Esophagus muscularis mucosa (tissue), 4 donors: ENCODE measurements around the gene CHMP1A. TPM values are rescaled to one million over a fixed set of nuclear protein-coding genes. Genes with fewer than 3 reads are reported as not detected.

Experiments
- DNase-seq: peaks from one replicate; pipeline ENCODE4 v3.0.0-alpha.2; 2017; ENCODE audit errors: extremely low spot score
- H3K27ac ChIP-seq, 4 donors: fragments of 200-600 bp; sonication (generic); replicated peaks in 1 of 4; 1 replicate in 3 of 4; 2 replicates in 1 of 4; pipeline ENCODE4 v1.5.1; 2016 to 2019; ENCODE audit warnings: mild to moderate bottlenecking in 1 of 4
- H3K27me3 ChIP-seq, 4 donors: fragments of 200-600 bp; sonication (generic); one replicate each; pipeline versions ENCODE4 v1.5.1 to v1.6.0; 2016 to 2019
- H3K36me3 ChIP-seq, 4 donors: fragments of 200-600 bp; sonication (generic); one replicate each; pipeline ENCODE4 v1.5.1; 2016 to 2019
- H3K4me1 ChIP-seq, 4 donors: fragments of 200-600 bp; sonication (generic); one replicate each; pipeline ENCODE4 v1.5.1; 2016 to 2019
- H3K4me3 ChIP-seq, 4 donors: fragments of 200-600 bp; sonication (generic); 1 replicate in 2 of 4; 2 replicates in 2 of 4; pipeline ENCODE4 v1.5.1; 2016 to 2019; ENCODE audit warnings: mild to moderate bottlenecking in 4 of 4, moderate library complexity in 1 of 4
- H3K9me3 ChIP-seq, 4 donors: fragments of 200-600 bp; sonication (generic); 1 replicate in 3 of 4; 2 replicates in 1 of 4; pipeline ENCODE4 v1.5.1; 2016 to 2019
- EP300 ChIP-seq: sonication (generic); formaldehyde crosslinking; IDR thresholded peaks from one replicate; pipeline ENCODE4 v1.6.1; 2017; ENCODE audit warnings: antibody characterized with exemption
- POLR2A ChIP-seq: fragments of 450-650 bp; IDR thresholded peaks from one replicate; pipeline ENCODE4 v1.6.1; 2017; ENCODE audit warnings: antibody characterized with exemption, moderate library complexity, mild to moderate bottlenecking, low read depth
- POLR2AphosphoS5 ChIP-seq, 2 donors: sonication (generic); formaldehyde crosslinking; IDR thresholded peaks; one replicate each; pipeline ENCODE4 v1.6.1; 2017; ENCODE audit warnings: antibody characterized with exemption in 2 of 2
- WGBS: methylation state at CpG from one replicate; pipeline ENCODE4 v1.1.5; 2018; 5-methylcytosine and 5-hydroxymethylcytosine counted together
- intact Hi-C: fragments of 100-400 bp; cut with DNase I; formaldehyde crosslinking; loops from one replicate; pipeline ENCODE4 v1.15.1; 2023
- total RNA-seq, 4 donors: library from RNA; depleted of rRNA; stranded (reverse); fragments of >200 nt; gene quantifications; one replicate each; pipeline versions ENCODE4 v1.1.0 to v1.2.1, GENCODE V29; 2016
- TF ChIP-seq, protein P1 (sequence below), 3 experiments: fragments of 200-600 bp in 2 of 3; fragments of 450-650 bp in 1 of 3; sonication (generic) in 2 of 3; IDR thresholded peaks; one replicate each; pipeline ENCODE4 v1.5.1; 2017 to 2019; ENCODE audit warnings: antibody characterized with exemption in 3 of 3, mild to moderate bottlenecking in 2 of 3, moderate library complexity in 1 of 3

Gene CHMP1A
- total RNA-seq, 4 donors from 2014 or later, result 71.8 to 117 (median 87.8) TPM

DNA sequence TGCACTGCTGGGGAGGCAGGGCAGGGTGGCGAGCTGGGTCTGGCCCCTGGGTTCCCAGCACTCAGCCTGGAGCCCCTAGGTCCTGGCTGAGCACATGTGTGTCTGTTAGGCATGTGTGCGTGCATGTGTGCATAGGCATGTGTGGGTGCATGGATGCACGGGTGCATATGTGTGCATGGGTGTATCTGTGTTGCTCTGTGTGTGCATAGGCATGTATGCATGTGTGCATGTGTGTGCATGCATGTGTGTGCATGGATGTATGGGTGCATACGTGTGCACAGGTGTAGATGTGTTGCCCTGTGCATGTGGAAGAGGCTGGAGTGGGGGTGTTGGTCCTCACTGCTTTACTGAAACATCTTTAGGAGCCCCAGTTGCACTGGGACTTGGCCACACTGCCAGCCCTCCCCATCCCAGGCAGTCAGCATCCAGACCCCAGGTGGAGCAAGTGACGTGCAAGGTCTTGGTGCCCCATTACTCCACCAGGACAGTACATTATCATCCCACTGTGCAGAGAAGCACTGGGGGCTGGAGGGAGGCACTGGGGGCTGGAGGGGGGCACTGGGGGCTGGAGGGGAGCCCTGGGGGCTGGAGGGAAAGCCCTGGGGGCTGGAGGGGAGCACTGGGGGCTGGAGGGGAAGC, 54.4 kb downstream of the CHMP1A start:
- intact Hi-C loops, result no loop called here
- Histone ChIP-seq H3K4me3 (no peak overlapping the region), H3K36me3 (no peaks in the 10 kb centered on the region), H3K4me1 (peaks cover 3 to 14% (median 11%) of the 10 kb centered on the region in 4 donors), H3K9me3 (no peaks in the 10 kb centered on the region), H3K27me3 (peaks cover 0 to 49% (median 0%) of the 10 kb centered on the region in 4 donors), H3K27ac (no peak overlapping the region)
- DNase-seq, result no peak
- TF ChIP-seq, protein P1, sequence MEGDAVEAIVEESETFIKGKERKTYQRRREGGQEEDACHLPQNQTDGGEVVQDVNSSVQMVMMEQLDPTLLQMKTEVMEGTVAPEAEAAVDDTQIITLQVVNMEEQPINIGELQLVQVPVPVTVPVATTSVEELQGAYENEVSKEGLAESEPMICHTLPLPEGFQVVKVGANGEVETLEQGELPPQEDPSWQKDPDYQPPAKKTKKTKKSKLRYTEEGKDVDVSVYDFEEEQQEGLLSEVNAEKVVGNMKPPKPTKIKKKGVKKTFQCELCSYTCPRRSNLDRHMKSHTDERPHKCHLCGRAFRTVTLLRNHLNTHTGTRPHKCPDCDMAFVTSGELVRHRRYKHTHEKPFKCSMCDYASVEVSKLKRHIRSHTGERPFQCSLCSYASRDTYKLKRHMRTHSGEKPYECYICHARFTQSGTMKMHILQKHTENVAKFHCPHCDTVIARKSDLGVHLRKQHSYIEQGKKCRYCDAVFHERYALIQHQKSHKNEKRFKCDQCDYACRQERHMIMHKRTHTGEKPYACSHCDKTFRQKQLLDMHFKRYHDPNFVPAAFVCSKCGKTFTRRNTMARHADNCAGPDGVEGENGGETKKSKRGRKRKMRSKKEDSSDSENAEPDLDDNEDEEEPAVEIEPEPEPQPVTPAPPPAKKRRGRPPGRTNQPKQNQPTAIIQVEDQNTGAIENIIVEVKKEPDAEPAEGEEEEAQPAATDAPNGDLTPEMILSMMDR (IDR thresholded peaks at IDR 0.05), result no peak
- TF ChIP-seq POLR2A, result no peak
- no peak for TF ChIP-seq EP300
- TF ChIP-seq POLR2AphosphoS5 (IDR thresholded peaks at IDR 0.05), result no peak
- 52% methylated on average over 4 of the region's 5 CpGs for whole genome bisulfite sequencing

DNA sequence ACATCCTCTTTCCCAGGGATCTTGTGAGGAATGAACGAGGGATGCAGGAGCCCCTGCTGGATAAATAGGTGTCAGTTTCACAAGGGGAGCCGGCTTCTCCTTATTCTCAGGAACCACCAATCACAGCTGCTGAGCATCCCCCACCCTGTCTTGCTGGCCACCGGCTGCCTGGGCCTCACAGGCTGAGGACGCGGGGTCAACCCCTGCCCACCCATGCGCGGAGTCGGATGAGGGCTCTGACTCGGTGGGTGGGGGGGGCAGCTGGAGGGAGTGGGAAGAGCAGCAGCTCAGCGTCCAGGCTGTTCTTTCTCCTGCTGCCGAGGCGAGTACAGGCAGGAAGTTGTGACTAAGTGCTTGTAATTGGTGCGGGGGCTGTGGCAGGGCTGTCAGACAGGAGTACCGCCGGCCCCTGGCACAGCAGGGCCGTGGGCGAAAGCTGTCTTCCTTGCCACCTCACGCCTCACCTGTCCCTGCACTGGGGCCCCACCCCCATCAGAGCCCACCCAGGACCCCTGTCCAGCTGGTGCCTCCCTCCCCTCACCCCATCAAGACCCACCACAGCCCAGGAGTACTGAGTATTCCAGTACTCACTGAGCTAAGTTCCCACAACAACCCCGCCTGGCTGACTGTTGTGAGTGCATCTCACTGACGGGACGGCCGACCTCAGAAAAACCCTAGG, 55.1 kb downstream of the CHMP1A start:
- no peaks in the 10 kb centered on the region for H3K9me3 ChIP-seq
- peaks cover 0 to 44% (median 0%) of the 10 kb centered on the region in 4 donors for H3K27me3 ChIP-seq
- WGBS, result 3% methylated on average over 18 of the region's 22 CpGs
- no peak for DNase-seq
- H3K4me1 ChIP-seq, result peaks cover 3 to 14% (median 11%) of the 10 kb centered on the region in 4 donors
- no peak overlapping the region for H3K4me3 ChIP-seq
- TF ChIP-seq EP300 (no peak), POLR2AphosphoS5 (IDR thresholded peaks at IDR 0.05) (no peak), POLR2A (no peak)
- TF ChIP-seq, protein P1 (IDR thresholded peaks at IDR 0.05), result no peak
- H3K36me3 ChIP-seq, result no peaks in the 10 kb centered on the region
- H3K27ac ChIP-seq, result no peak overlapping the region
- intact Hi-C loops, result no loop called here

DNA sequence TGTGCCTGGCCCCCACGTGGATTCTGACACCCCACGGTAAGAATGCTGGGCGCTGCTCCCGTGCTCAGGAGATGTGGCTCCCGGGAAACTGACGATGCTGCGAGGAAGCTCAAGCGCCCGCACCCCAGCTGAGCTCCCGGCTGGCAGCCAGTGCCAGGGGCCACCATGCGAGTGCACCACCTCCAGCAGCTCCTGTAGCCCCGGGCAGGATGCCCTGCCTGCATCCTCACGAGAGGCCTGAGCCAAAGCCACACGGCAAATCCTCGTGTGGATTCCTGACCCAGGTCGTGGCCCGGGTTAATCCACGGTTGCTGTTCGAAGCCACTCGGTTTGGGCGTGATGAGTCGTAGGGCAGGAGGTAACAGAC, 55.6 kb downstream of the CHMP1A start:
- Histone ChIP-seq H3K9me3 (no peaks in the 10 kb centered on the region), H3K4me1 (peaks cover 3 to 14% (median 11%) of the 10 kb centered on the region in 4 donors), H3K27ac (no peak overlapping the region), H3K4me3 (no peak overlapping the region), H3K36me3 (no peaks in the 10 kb centered on the region), H3K27me3 (peaks cover 0 to 43% (median 0%) of the 10 kb centered on the region in 4 donors)
- DNase-seq, result no peak
- 48% methylated on average over 22 of the region's 22 CpGs for WGBS
- TF ChIP-seq, protein P1 (IDR thresholded peaks at IDR 0.05), result no peak
- TF ChIP-seq EP300 (no peak), POLR2AphosphoS5 (IDR thresholded peaks at IDR 0.05) (no peak), POLR2A (no peak)
- intact Hi-C loops, result no loop called here

DNA sequence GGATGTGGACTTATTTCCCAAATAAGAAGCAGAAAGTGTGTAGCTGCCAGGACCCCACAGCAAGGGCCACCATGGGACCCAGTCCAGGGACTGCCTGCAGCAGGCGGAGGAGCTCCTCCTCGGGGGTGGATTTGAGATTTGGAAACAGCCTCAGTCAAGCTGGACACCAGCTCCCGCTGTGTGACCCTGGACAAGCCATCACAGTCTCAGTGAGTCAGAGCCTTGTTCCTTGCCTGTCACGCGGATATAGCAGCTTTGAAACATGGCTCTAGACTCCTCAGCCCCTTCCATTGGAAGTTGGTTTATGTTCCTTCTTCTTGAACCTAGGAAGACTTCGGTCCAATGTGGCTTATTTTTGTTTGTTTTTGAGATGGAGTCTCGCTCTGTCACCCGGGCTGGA, 56.6 kb downstream of the CHMP1A start:
- H3K36me3 ChIP-seq, result no peaks in the 10 kb centered on the region
- WGBS, result 81% methylated on average over 7 of the region's 8 CpGs
- H3K4me3 ChIP-seq, result no peak overlapping the region
- DNase-seq, result no peak
- H3K27me3 ChIP-seq, result peaks cover 0 to 37% (median 0%) of the 10 kb centered on the region in 4 donors
- TF ChIP-seq POLR2A, result no peak
- no peak for TF ChIP-seq EP300
- TF ChIP-seq, protein P1 (IDR thresholded peaks at IDR 0.05), result no peak
- no peak for TF ChIP-seq POLR2AphosphoS5 (IDR thresholded peaks at IDR 0.05)
- no peaks in the 10 kb centered on the region for H3K9me3 ChIP-seq
- H3K4me1 ChIP-seq, result peaks cover 3 to 14% (median 11%) of the 10 kb centered on the region in 4 donors
- intact Hi-C loops, result no loop called here
- H3K27ac ChIP-seq, result no peak overlapping the region
